SK-N-SH (cell line): ENCODE data around the gene RHOT2. TPM values are rescaled to one million over a fixed set of nuclear protein-coding genes. Genes with fewer than 3 reads are reported as not detected.

Experiments used
- CTCF ChIA-PET: fragments of 300-600, 350-600 bp; formaldehyde crosslinking; extraction: SDS; loops from one replicate; lab custom pipeline; 2021; lab: Yijun Ruan, JAX
- POLR2A ChIA-PET: fragments of 350-600 bp; sonication (Branson Sonifier 250); formaldehyde crosslinking; extraction: SDS; loops from one replicate; lab custom pipeline; 2020; ENCODE audit warnings: antibody characterized with exemption, inconsistent platforms; lab: Yijun Ruan, JAX
- DNase-seq: peaks from one replicate; pipeline ENCODE4 v3.0.0; 2012
- H2AFZ ChIP-seq: fragments of 200-600 bp; sonication (generic); 2 replicates; pipeline ENCODE4 v1.8.1; 2016; ENCODE audit warnings: antibody characterized with exemption, mild to moderate bottlenecking, low read depth
- H3F3A ChIP-seq: fragments of 200-600 bp; sonication (generic); replicated peaks from 2 replicates; pipeline ENCODE3; 2016; ENCODE audit warnings: antibody characterized with exemption, mild to moderate bottlenecking; ENCODE audit not compliant: insufficient read depth
- H3K27ac ChIP-seq, 2 experiments: fragments of 200-500 bp in 1 of 2; fragments of 200-600 bp in 1 of 2; sonication (Bioruptor generic) in 1 of 2; sonication (generic), shearing (Covaris generic) in 1 of 2; 2 replicates each; pipeline versions ENCODE4 v1.5.1 to v1.6.1; 2014 to 2016; ENCODE audit warnings: low read depth in 2 of 2, inconsistent platforms in 1 of 2, low read length in 1 of 2, mild to moderate bottlenecking in 1 of 2, mixed read lengths in 1 of 2
- H3K27me3 ChIP-seq: fragments of 200-600 bp; sonication (generic), shearing (Covaris generic); 2 replicates; pipeline ENCODE4 v1.6.1; 2016; ENCODE audit warnings: mixed run types; ENCODE audit not compliant: insufficient read depth
- H3K36me3 ChIP-seq, 2 experiments: fragments of 200-500 bp in 1 of 2; fragments of 200-600 bp in 1 of 2; sonication (Bioruptor generic) in 1 of 2; sonication (generic) in 1 of 2; replicated peaks in 1 of 2; 2 replicates each; pipeline versions ENCODE3 to v1.5.1; 2014 to 2016; ENCODE audit warnings: low read length in 1 of 2, mild to moderate bottlenecking in 1 of 2; ENCODE audit not compliant: insufficient read depth in 2 of 2, control insufficient read depth in 1 of 2
- H3K4me1 ChIP-seq, 2 experiments: fragments of 200-500 bp in 1 of 2; fragments of 200-600 bp in 1 of 2; sonication (Bioruptor generic) in 1 of 2; sonication (generic), shearing (Covaris generic) in 1 of 2; 2 replicates each; pipeline versions ENCODE4 v1.5.1 to v1.6.1; 2014 to 2016; ENCODE audit warnings: low read depth in 1 of 2, low read length in 1 of 2, mixed run types in 1 of 2; ENCODE audit not compliant: insufficient read depth in 2 of 2, control insufficient read depth in 1 of 2
- H3K4me2 ChIP-seq: fragments of 200-600 bp; sonication (generic), shearing (Covaris generic); 2 replicates; pipeline ENCODE4 v1.6.1; 2017; ENCODE audit warnings: mixed run types
- H3K4me3 ChIP-seq, 2 experiments: fragments of 200-500 bp in 1 of 2; fragments of 200-600 bp in 1 of 2; sonication (Bioruptor generic) in 1 of 2; sonication (generic), shearing (Covaris generic) in 1 of 2; 2 replicates each; pipeline versions ENCODE4 v1.5.1 to v1.8.1; 2014 to 2016; ENCODE audit warnings: low read depth in 2 of 2, inconsistent platforms in 1 of 2, low read length in 1 of 2, mild to moderate bottlenecking in 1 of 2, mixed read lengths in 1 of 2, moderate library complexity in 1 of 2
- H3K79me2 ChIP-seq: fragments of 200-600 bp; sonication (generic); 2 replicates; pipeline ENCODE4 v1.8.1; 2017; ENCODE audit warnings: mild to moderate bottlenecking; ENCODE audit not compliant: insufficient read depth
- H3K9ac ChIP-seq: fragments of 200-600 bp; sonication (generic); 2 replicates; pipeline ENCODE4 v1.6.1; 2017; ENCODE audit warnings: mixed run types
- H3K9me2 ChIP-seq: fragments of 200-600 bp; sonication (generic); 2 replicates; pipeline ENCODE4 v1.6.1; 2017; ENCODE audit warnings: mixed run types
- H3K9me3 ChIP-seq: fragments of 200-600 bp; sonication (generic); 2 replicates; pipeline ENCODE4 v1.6.1; 2017; ENCODE audit warnings: mixed run types, mild to moderate bottlenecking, moderate library complexity
- H4K20me1 ChIP-seq: fragments of 200-600 bp; sonication (generic); 2 replicates; pipeline ENCODE4 v1.6.1; 2017; ENCODE audit warnings: mild to moderate bottlenecking, mixed run types; ENCODE audit not compliant: insufficient read depth
- EP300 ChIP-seq, 2 experiments: IDR thresholded peaks; 2 replicates each; pipeline versions ENCODE4 v1.4.0 to v1.6.1; 2012; ENCODE audit warnings: borderline replicate concordance in 1 of 2, low read depth in 1 of 2, low read length in 1 of 2
- EZH2phosphoT487 ChIP-seq: fragments of 200-600 bp; sonication (generic); IDR thresholded peaks from 2 replicates; pipeline ENCODE4 v1.6.1; 2017; ENCODE audit warnings: low read depth, mixed run types, mild to moderate bottlenecking, antibody characterized with exemption, moderate library complexity, borderline replicate concordance
- FOXJ3 ChIP-seq: sonication (generic); formaldehyde crosslinking; IDR thresholded peaks from 2 replicates; pipeline ENCODE4 v1.5.1; 2020; ENCODE audit warnings: mild to moderate bottlenecking, missing genetic modification reagents
- GATA2 ChIP-seq: sonication (generic); formaldehyde crosslinking; IDR thresholded peaks from 2 replicates; pipeline ENCODE4 v1.5.0; 2020; ENCODE audit warnings: mild to moderate bottlenecking, missing genetic modification reagents
- MEF2A ChIP-seq: IDR thresholded peaks from 2 replicates; pipeline ENCODE4 v1.4.0; 2012; ENCODE audit warnings: low read depth, borderline replicate concordance
- RCOR1 ChIP-seq: fragments of 150-350 bp; IDR thresholded peaks from 2 replicates; pipeline ENCODE4 v1.6.1; 2017; ENCODE audit warnings: antibody characterized with exemption, low read length
- RXRA ChIP-seq: IDR thresholded peaks from 2 replicates; pipeline ENCODE4 v1.4.0; 2012; ENCODE audit warnings: low read depth, mild to moderate bottlenecking, borderline replicate concordance
- TAF1 ChIP-seq: IDR thresholded peaks from 2 replicates; pipeline ENCODE4 v1.6.1; 2012; ENCODE audit warnings: low read depth, mild to moderate bottlenecking, low read length, moderate library complexity, borderline replicate concordance
- YY1 ChIP-seq: IDR thresholded peaks from 2 replicates; pipeline ENCODE4 v1.4.0; 2012; ENCODE audit warnings: low read depth, mild to moderate bottlenecking
- ZBTB33 ChIP-seq: IDR thresholded peaks from 2 replicates; pipeline ENCODE4 v1.4.0; 2012; ENCODE audit warnings: low read depth, borderline replicate concordance
- WGBS: methylation state at CpG from one replicate; pipeline ENCODE4 v1.1.6; 2017; ENCODE audit warnings: low lambda C conversion rate; 5-methylcytosine and 5-hydroxymethylcytosine counted together
- polyA plus RNA-seq, 3 experiments: library from polyadenylated mRNA; depleted of rRNA; stranded (reverse); fragments of >200 nt; gene quantifications; 2 replicates each; pipeline ENCODE4 v1.2.3, GENCODE V29; 2012
- TF ChIP-seq, protein P1 (sequence below): IDR thresholded peaks from 2 replicates; pipeline ENCODE4; 2012
- TF ChIP-seq, protein P2 (sequence below): fragments of 150-350 bp; IDR thresholded peaks from 2 replicates; pipeline ENCODE4 v1.6.1; 2016; ENCODE audit warnings: mild to moderate bottlenecking, low read depth, low read length

RHOT2 gene
- polyA plus RNA-seq, 1 of the 3 experiments (the other 2 are of a cell fraction), result 229 TPM

GRCh38 chr16:705431-706188 is 37.7 kb downstream of the RHOT2 start, which contains the start of gene FBXL16:
TSS of gene FBXL16 (minus strand) at chr16:705801. CDS start at chr16:697405, 8,396 bp downstream.
- Histone ChIP-seq H3K36me3 (no peaks in the 10 kb centered on the region), H3K79me2 (peaks cover 44% of the 10 kb centered on the region), H3F3A (peaks cover 14% of the 10 kb centered on the region), H4K20me1 (peaks cover 41% of the 10 kb centered on the region), H3K27me3 (no peaks in the 10 kb centered on the region), H3K9me3 (no peaks in the 10 kb centered on the region), H3K9ac (peak within 1 kb of the TSS; percentile 85), H3K9me2 (no peaks in the 10 kb centered on the region), H3K4me2 (peak within 1 kb of the TSS; percentile 95), H3K27ac (peak within 1 kb of the TSS in 1 of 2 experiments; percentile 64; a peak in 1 of 4 replicates), H3K4me3 (peak within 1 kb of the TSS; percentile 78 to 82), H2AFZ (no peak within 1 kb of the TSS), H3K4me1 (peaks cover 14 to 36% of the 10 kb centered on the region in 2 experiments; a peak in 2 of 4 replicates)
- CTCF ChIA-PET, result interaction anchor here (1.0 to 22.4 kb wide), 4 partner anchors 10 to 79 kb away, joined by 4 to 358 read pairs (median 22); partner anchors contain the start of genes ANTKMT, CCDC78, HAGHL and METRN
- TF ChIP-seq, protein P1, sequence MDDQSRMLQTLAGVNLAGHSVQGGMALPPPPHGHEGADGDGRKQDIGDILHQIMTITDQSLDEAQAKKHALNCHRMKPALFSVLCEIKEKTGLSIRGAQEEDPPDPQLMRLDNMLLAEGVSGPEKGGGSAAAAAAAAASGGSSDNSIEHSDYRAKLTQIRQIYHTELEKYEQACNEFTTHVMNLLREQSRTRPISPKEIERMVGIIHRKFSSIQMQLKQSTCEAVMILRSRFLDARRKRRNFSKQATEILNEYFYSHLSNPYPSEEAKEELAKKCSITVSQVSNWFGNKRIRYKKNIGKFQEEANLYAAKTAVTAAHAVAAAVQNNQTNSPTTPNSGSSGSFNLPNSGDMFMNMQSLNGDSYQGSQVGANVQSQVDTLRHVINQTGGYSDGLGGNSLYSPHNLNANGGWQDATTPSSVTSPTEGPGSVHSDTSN, result no peak
- TF ChIP-seq TAF1 (no peak), RXRA (no peak), RCOR1 (no peak), YY1 (no peak), FOXJ3 (CRISPR knock-in tag) (no peak), EZH2phosphoT487 (no peak), EP300 (IDR thresholded peaks at IDR 0.05; ENCODE audit: borderline replicate concordance in 1 of 2, low read depth in 1 of 2, low read length in 1 of 2) (no peak), GATA2 (no peak), ZBTB33 (no peak), MEF2A (no peak)
- TF ChIP-seq, protein P2, sequence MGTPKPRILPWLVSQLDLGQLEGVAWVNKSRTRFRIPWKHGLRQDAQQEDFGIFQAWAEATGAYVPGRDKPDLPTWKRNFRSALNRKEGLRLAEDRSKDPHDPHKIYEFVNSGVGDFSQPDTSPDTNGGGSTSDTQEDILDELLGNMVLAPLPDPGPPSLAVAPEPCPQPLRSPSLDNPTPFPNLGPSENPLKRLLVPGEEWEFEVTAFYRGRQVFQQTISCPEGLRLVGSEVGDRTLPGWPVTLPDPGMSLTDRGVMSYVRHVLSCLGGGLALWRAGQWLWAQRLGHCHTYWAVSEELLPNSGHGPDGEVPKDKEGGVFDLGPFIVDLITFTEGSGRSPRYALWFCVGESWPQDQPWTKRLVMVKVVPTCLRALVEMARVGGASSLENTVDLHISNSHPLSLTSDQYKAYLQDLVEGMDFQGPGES, result no peak
- POLR2A ChIA-PET, result interaction anchor here (1.7 kb wide), 1 partner anchor 23 kb away, joined by 5 read pairs; no protein-coding TSS in a partner anchor
- WGBS, result 2% methylated on average over 9 of the region's 115 CpGs
- DNase-seq, result peak; percentile 98
